ENCODE measurements around the gene MCRIP1.

The MCRIP1 gene

GRCh38 chr17:81817758-81818147, 15.3 kb downstream of the MCRIP1 start:
- no peak for DNase-seq

GRCh38 chr17:81815646-81815986, 17.5 kb downstream of the MCRIP1 start:
- DNase-seq, result no peak

GRCh38 chr17:81814748-81815645, 18.1 kb downstream of the MCRIP1 start:
- no peak for DNase-seq

GRCh38 chr17:81813861-81814683, 19.0 kb downstream of the MCRIP1 start:
- DNase-seq, result no peak

- DNase-seq, result no peak
Observed at GRCh38 chr17:81813371-81813684, 19.8 kb downstream of the MCRIP1 start.

GRCh38 chr17:81812571-81813370, 20.3 kb downstream of the MCRIP1 start:
- no peak for DNase-seq

- no peak for DNase-seq
Observed at GRCh38 chr17:81811705-81812570, 21.2 kb downstream of the MCRIP1 start.

- DNase-seq, result no peak
Observed at GRCh38 chr17:81810892-81811704, 22.0 kb downstream of the MCRIP1 start.

GRCh38 chr17:81810476-81810875, 22.6 kb downstream of the MCRIP1 start:
- DNase-seq, result no peak

- no peak for DNase-seq
Observed at GRCh38 chr17:81809556-81809998, 23.5 kb downstream of the MCRIP1 start.

- no peak for DNase-seq
Observed at GRCh38 chr17:81808778-81809555, 24.1 kb downstream of the MCRIP1 start.

- no peak for DNase-seq
Observed at GRCh38 chr17:81807839-81808238, 25.3 kb downstream of the MCRIP1 start.

GRCh38 chr17:81807210-81807719, 25.8 kb downstream of the MCRIP1 start:
- DNase-seq, result no peak

- DNase-seq, result no peak
Observed at GRCh38 chr17:81806461-81807209, 26.5 kb downstream of the MCRIP1 start.

- DNase-seq, result no peak
Observed at GRCh38 chr17:81805707-81806460, 27.2 kb downstream of the MCRIP1 start.

GRCh38 chr17:81804559-81805399, 28.3 kb downstream of the MCRIP1 start:
- DNase-seq, result no peak

GRCh38 chr17:81803728-81804558, 29.1 kb downstream of the MCRIP1 start, which contains the start of gene GCGR:
TSS of gene GCGR (plus strand) at chr17:81804150. CDS start at chr17:81809019, 4,869 bp downstream.
- no peak for DNase-seq

Data from CD4-positive, alpha-beta T cell treated with Interleukin-15 for 1 hour (primary cell).